OCI-LY3 (cell line): ENCODE measurements around the gene RFC1.
"Not testable (repeated sequence)": the region's sequence is repeated elsewhere in the genome, so short reads cannot be mapped to it uniquely, and the experiment has no call there.

Experiments used
- CTCF ChIP-seq: fragments of 200-600, 300-600 bp; sonication (generic); IDR thresholded peaks from 2 replicates; pipeline ENCODE4 v1.5.1; 2014; ENCODE audit warnings: antibody characterized with exemption, low read length, low read depth
- EZH2phosphoT487 ChIP-seq: fragments of 200-600 bp; shearing (Covaris generic); IDR thresholded peaks from 2 replicates; pipeline ENCODE4 v1.6.1; 2018; ENCODE audit warnings: antibody characterized with exemption, mixed run types, low read depth

GRCh38 chr4:39401640-39402039 lies 35.5 kb upstream of the RFC1 start:
- TF ChIP-seq CTCF, EZH2phosphoT487: not testable (repeated sequence)
